SU-DHL-6 (cell line): ENCODE data around the gene FRMD3.

Experiments used
- CTCF ChIP-seq: fragments of 200-600 bp; sonication (generic); IDR thresholded peaks from one replicate; pipeline ENCODE4 v1.5.1; 2017; ENCODE audit warnings: antibody characterized with exemption, mild to moderate bottlenecking, low read length, moderate library complexity; ENCODE audit not compliant: insufficient read depth, poor library complexity, severe bottlenecking
- EZH2phosphoT487 ChIP-seq: fragments of 200-600 bp; sonication (generic), shearing (Covaris generic); conservative IDR thresholded peaks from 2 replicates; pipeline ENCODE4 v1.6.1; 2018; ENCODE audit warnings: mild to moderate bottlenecking, antibody characterized with exemption, low read length, moderate library complexity, mixed read lengths

GRCh38 chr9:83196946-83197345 lies 341.3 kb downstream of the FRMD3 start:
- TF ChIP-seq CTCF (no peak), EZH2phosphoT487 (no peak)
